IPS DF 6.9 (cell line): ENCODE results near the gene USP30.
"Not testable (repeated sequence)": the region's sequence is repeated elsewhere in the genome, so short reads cannot be mapped to it uniquely, and the experiment has no call there.

Experiments
- DNase-seq: peaks from one replicate; pipeline ENCODE4 v3.0.0-alpha.2; 2013; ENCODE audit warnings: low read depth, low spot score
- H3K27ac ChIP-seq: one replicate; pipeline ENCODE4 v1.5.1; 2013; ENCODE audit warnings: low read length, control low read depth
- H3K27me3 ChIP-seq: 2 replicates; pipeline ENCODE4 v1.6.1; 2013; ENCODE audit warnings: mild to moderate bottlenecking, low read length; ENCODE audit not compliant: control insufficient read depth, insufficient read depth
- H3K36me3 ChIP-seq: 2 replicates; pipeline ENCODE4 v1.6.1; 2013; ENCODE audit warnings: low read length; ENCODE audit not compliant: control insufficient read depth, insufficient read depth
- H3K4me1 ChIP-seq: 2 replicates; pipeline ENCODE4 v1.6.1; 2013; ENCODE audit warnings: low read length; ENCODE audit not compliant: control insufficient read depth, insufficient read depth
- H3K4me3 ChIP-seq: 2 replicates; pipeline ENCODE4 v1.5.1; 2013; ENCODE audit warnings: mild to moderate bottlenecking, low read length
- H3K9me3 ChIP-seq: 2 replicates; pipeline ENCODE4 v1.6.1; 2013; ENCODE audit warnings: low read length, inconsistent platforms; ENCODE audit not compliant: control insufficient read depth, insufficient read depth
- WGBS: extraction: QIAGEN DNeasy Blood & Tissue Kit; methylation state at CpG from one replicate; pipeline ENCODE4 v1.1.7; 2013; ENCODE audit warnings: mixed read lengths, missing lambda C conversion rate; ENCODE audit not compliant: insufficient read length, insufficient coverage; 5-methylcytosine and 5-hydroxymethylcytosine counted together

The USP30 gene

GRCh38 chr12:109027767-109028166 lies 24.6 kb upstream of the USP30 start:
- WGBS = no CpG with 5 or more reads among the region's 1 CpG
- Histone ChIP-seq H3K27me3 (no peaks in the 10 kb centered on the region), H3K36me3 (no peaks in the 10 kb centered on the region), H3K4me3 (no peak overlapping the region), H3K9me3 (no peaks in the 10 kb centered on the region), H3K27ac (no peak overlapping the region), H3K4me1 (no peaks in the 10 kb centered on the region)
- no peak for DNase-seq

- not testable (repeated sequence) for H3K4me3 ChIP-seq, H3K27ac ChIP-seq, DNase-seq, H3K9me3 ChIP-seq, H3K27me3 ChIP-seq, H3K36me3 ChIP-seq, H3K4me1 ChIP-seq
- no CpG with 5 or more reads among the region's 3 CpGs for WGBS
These were observed 23.8 kb upstream of the USP30 start for GRCh38 chr12:109028624-109029023.

DNA sequence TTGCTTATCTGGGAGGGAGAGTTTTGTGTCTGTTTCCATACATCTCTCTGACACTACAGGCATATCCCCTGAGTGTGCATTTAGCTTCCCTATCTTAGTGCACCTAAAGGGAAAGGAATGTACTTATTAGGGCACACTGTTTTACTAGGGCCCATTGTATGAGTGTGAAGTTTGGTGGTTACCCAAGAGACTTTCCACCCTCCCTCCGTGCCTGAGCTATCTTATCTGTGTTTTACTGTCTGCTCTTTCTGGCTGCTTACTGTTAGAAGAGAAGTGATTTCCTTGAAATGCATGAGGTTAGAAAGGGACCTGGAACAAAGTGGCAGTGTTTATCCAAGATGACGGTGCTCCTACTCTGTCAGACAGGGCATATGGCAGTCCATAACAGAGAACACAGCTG lies 23.0 kb upstream of the USP30 start:
- H3K9me3 ChIP-seq = no peaks in the 10 kb centered on the region
- no peaks in the 10 kb centered on the region for H3K27me3 ChIP-seq
- H3K4me1 ChIP-seq = no peaks in the 10 kb centered on the region
- H3K27ac ChIP-seq = no peak overlapping the region
- H3K36me3 ChIP-seq = no peaks in the 10 kb centered on the region
- no CpG with 5 or more reads among the region's 2 CpGs for WGBS
- H3K4me3 ChIP-seq = no peak overlapping the region
- DNase-seq = no peak

DNA sequence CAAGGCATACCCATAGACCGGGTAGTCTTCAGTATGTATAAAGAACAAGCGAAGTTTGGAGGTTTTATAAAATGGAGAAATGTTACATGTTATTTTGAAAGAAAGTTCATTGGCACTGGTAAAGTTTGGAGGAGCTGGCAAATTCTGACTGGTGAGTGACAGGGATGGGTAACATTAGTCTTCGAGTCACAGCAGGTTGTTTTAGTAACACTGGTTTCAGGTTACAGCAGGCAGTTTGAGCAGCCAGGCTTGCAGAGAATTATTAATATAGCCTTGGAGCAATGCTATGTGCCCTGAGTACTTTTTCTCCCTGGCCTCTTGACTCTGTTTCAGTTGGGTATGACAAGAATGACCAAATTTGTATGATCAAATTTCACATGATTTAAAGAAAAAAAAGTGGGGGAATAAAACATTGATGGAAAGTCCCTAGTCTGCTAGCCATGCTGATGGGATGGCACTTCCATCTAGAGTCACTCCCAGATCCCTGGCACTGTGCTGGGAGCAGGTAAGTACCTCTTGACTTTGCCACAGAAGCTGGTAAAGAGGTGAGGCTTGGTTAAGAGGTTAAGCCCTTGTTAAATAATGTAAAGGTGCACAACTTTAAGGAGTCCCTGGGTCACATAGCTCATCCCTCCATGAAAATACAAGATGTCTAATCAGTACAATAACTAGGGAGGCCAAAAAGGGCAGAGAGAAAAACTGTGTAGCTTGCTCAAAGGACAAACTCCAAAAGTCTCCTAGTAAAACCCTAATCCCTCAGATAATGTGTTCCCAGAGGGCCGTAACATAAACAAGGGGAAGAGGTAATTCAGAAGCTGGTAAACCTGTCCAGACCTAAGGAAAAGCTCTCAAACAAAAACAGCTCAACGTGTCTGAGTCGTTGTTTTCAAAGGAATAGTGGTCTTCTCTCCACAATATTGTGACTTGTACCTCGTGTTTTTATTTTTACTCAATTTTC lies 18.9 kb upstream of the USP30 start:
- H3K9me3 ChIP-seq = no peaks in the 10 kb centered on the region
- H3K36me3 ChIP-seq = no peaks in the 10 kb centered on the region
- DNase-seq = no peak
- no peak overlapping the region for H3K4me3 ChIP-seq
- WGBS = 100% methylated on average over 1 of the region's 7 CpGs
- no peak overlapping the region for H3K27ac ChIP-seq
- H3K27me3 ChIP-seq = no peaks in the 10 kb centered on the region
- H3K4me1 ChIP-seq = no peaks in the 10 kb centered on the region

DNA sequence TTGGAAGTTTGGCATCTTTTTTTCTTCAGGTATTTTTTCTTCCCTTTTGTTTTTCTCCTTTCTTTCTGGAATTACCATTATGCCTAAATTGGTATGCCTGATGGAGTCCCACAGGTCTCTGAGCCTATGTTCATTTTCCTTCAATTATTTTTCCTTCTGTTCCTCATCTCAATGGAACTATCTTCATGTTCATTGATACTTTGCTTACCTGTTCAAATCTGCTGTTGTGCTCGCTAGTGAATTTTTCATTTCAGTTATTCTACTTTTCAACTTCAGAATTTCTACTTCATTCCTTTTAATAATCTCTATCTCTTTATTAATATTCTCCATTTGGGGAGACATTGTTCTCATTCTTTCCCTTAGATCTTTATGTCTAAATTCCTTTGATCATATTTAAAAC lies 15.4 kb upstream of the USP30 start:
- no CpG with 5 or more reads among the region's 1 CpG for WGBS
- H3K27me3 ChIP-seq = no peaks in the 10 kb centered on the region

GRCh38 chr12:109044241-109044640 lies 8.1 kb upstream of the USP30 start:
- H3K4me3 ChIP-seq = no peak overlapping the region
- WGBS = no CpG with 5 or more reads among the region's 5 CpGs
- H3K9me3 ChIP-seq = no peaks in the 10 kb centered on the region
- no peak for DNase-seq
- H3K27ac ChIP-seq = no peak overlapping the region
- H3K4me1 ChIP-seq = no peaks in the 10 kb centered on the region
- no peaks in the 10 kb centered on the region for H3K27me3 ChIP-seq
- H3K36me3 ChIP-seq = no peaks in the 10 kb centered on the region

More for the DNA sequence above, 15.4 kb upstream of the USP30 start:
- H3K4me3 ChIP-seq = no peak overlapping the region
- DNase-seq = no peak
- H3K4me1 ChIP-seq = no peaks in the 10 kb centered on the region
- H3K36me3 ChIP-seq = no peaks in the 10 kb centered on the region
- H3K27ac ChIP-seq = no peak overlapping the region
- no peaks in the 10 kb centered on the region for H3K9me3 ChIP-seq

- no peaks in the 10 kb centered on the region for H3K4me1 ChIP-seq
- no peaks in the 10 kb centered on the region for H3K36me3 ChIP-seq
- no peaks in the 10 kb centered on the region for H3K9me3 ChIP-seq
- WGBS = no CpG with 5 or more reads among the region's 8 CpGs
- no peaks in the 10 kb centered on the region for H3K27me3 ChIP-seq
- H3K27ac ChIP-seq = no peak overlapping the region
- no peak overlapping the region for H3K4me3 ChIP-seq
- no peak for DNase-seq
These were observed 5.1 kb upstream of the USP30 start for GRCh38 chr12:109047081-109047805.

DNA sequence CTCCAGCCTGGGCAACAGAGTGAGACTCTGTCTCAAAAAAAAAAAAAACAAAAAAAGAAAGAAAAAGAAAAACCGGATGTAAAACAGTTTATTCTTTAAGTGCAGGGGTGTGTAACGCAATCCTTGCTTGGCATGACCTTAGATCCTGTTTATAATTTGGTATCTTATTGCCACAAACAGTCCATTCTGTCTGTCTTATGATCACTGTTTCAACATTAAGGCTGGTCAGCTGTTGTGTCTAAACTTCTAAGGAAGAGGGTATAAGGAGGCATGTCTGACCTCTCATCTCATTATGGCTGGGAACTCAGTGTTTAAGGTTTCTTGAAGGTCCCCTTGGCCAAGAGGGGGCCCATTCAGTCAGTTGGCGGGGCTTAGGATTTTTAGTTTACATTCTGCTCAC lies 3.7 kb upstream of the USP30 start:
- not testable (repeated sequence) for DNase-seq, H3K9me3 ChIP-seq
- no CpG with 5 or more reads among the region's 3 CpGs for WGBS

GRCh38 chr12:109049794-109050193 lies 2.6 kb upstream of the USP30 start:
- not testable (repeated sequence) for H3K36me3 ChIP-seq, H3K4me3 ChIP-seq, H3K4me1 ChIP-seq, H3K27me3 ChIP-seq, H3K27ac ChIP-seq, DNase-seq, H3K9me3 ChIP-seq
- WGBS = no CpG with 5 or more reads among the region's 8 CpGs

More for the DNA sequence above, 3.7 kb upstream of the USP30 start:
- H3K4me1 ChIP-seq, H3K4me3 ChIP-seq, H3K27me3 ChIP-seq, H3K36me3 ChIP-seq, H3K27ac ChIP-seq: not testable (repeated sequence)

- no peak overlapping the region for H3K27ac ChIP-seq
- no peaks in the 10 kb centered on the region for H3K9me3 ChIP-seq
- no peaks in the 10 kb centered on the region for H3K27me3 ChIP-seq
- DNase-seq = no peak
- H3K36me3 ChIP-seq = no peaks in the 10 kb centered on the region
- WGBS = no CpG with 5 or more reads among the region's 6 CpGs
- peak overlapping the region; percentile 70; the same call in 1 of the 2 replicates for H3K4me3 ChIP-seq
- no peaks in the 10 kb centered on the region; the same call in 1 of the 2 replicates for H3K4me1 ChIP-seq
These were observed 321 bp upstream of the USP30 start for GRCh38 chr12:109052097-109052413.
